ENCODE data around the gene SEC14L5.

- TF ChIP-seq CTCF (IDR thresholded peaks at IDR 0.05) (no peak), POLR2A (IDR thresholded peaks at IDR 0.05) (no peak)
Observed at GRCh38 chr16:5015887-5016286, 57.8 kb downstream of the SEC14L5 start.
